GM12878 (cell line): ENCODE data around the gene DDAH1. TPM values are rescaled to one million over a fixed set of nuclear protein-coding genes. Genes with fewer than 3 reads are reported as not detected.

Experiments used
- ATAC-seq: fragments of 200-7000 bp; cut with Tn5 transposase; 3 replicates; pipeline ENCODE4 v1.9.1; 2020; ENCODE audit warnings: mild to moderate bottlenecking, moderate library complexity
- BruUV-seq: library from RNA; stranded (reverse); fragments of 400-500 nt; replicated peaks from 2 replicates; lab custom pipeline; 2021; lab: Mats Ljungman, UMichigan
- CTCF ChIA-PET: fragments of 300-600 bp; sonication (Branson Sonifier 250); formaldehyde crosslinking; extraction: SDS; loops from one replicate; lab custom pipeline; 2021; ENCODE audit warnings: inconsistent platforms; lab: Yijun Ruan, JAX
- POLR2A ChIA-PET: fragments of 350-600 bp; formaldehyde crosslinking; extraction: SDS; loops from one replicate; lab custom pipeline; 2021; ENCODE audit warnings: inconsistent platforms; lab: Charles Lee
- RAD21 ChIA-PET: fragments of 300-600 bp; sonication (Branson Sonifier 250); formaldehyde crosslinking; loops from one replicate; lab custom pipeline; 2023; ENCODE audit warnings: antibody characterized with exemption; ENCODE audit not compliant: unreplicated experiment; lab: Charles Lee
- SMC1A ChIA-PET: fragments of 300-600 bp; sonication (Branson Sonifier 250); formaldehyde crosslinking; loops from one replicate; lab custom pipeline; 2023; ENCODE audit not compliant: unreplicated experiment, uncharacterized antibody; lab: Charles Lee
- DNase-seq: peaks from one replicate; pipeline ENCODE4 v3.0.0-alpha.2; 2011; ENCODE audit warnings: low read depth, low spot score
- FAIRE-seq: peaks from 3 replicates; lab custom pipeline; 2011; peaks lifted over from hg19 to GRCh38; lab: Jason Lieb, UNC
- H2AFZ ChIP-seq: 2 replicates; pipeline ENCODE4 v1.6.0; 2011; ENCODE audit warnings: low read depth, low read length, control low read depth; ENCODE audit not compliant: control insufficient read depth
- H3K27ac ChIP-seq: 2 replicates; pipeline ENCODE4 v1.5.1; 2011; ENCODE audit warnings: control low read depth; ENCODE audit not compliant: control insufficient read depth, insufficient read depth
- H3K27me3 ChIP-seq, 2 experiments: replicated peaks in 1 of 2; 2 replicates each; pipeline versions ENCODE4 v1.6.0 to v1.6.1; 2011; ENCODE audit warnings: low read length in 1 of 2; ENCODE audit not compliant: control insufficient read depth in 2 of 2, insufficient read depth in 2 of 2
- H3K36me3 ChIP-seq, 2 experiments: 2 replicates each; pipeline ENCODE4 v1.5.1; 2011; ENCODE audit warnings: low read length in 1 of 2; ENCODE audit not compliant: control insufficient read depth in 2 of 2, insufficient read depth in 2 of 2
- H3K4me1 ChIP-seq: 2 replicates; pipeline ENCODE4 v1.6.1; 2011; ENCODE audit warnings: mild to moderate bottlenecking, low read length, moderate library complexity, mixed read lengths; ENCODE audit not compliant: control insufficient read depth, insufficient read depth
- H3K4me2 ChIP-seq: 2 replicates; pipeline ENCODE4 v1.6.0; 2011; ENCODE audit warnings: control low read depth; ENCODE audit not compliant: control insufficient read depth, insufficient read depth
- H3K4me3 ChIP-seq: fragments of 200-600 bp; sonication (generic); 2 replicates; pipeline ENCODE4 v1.5.1; 2016
- H3K79me2 ChIP-seq: 2 replicates; pipeline ENCODE4 v1.6.0; 2011; ENCODE audit warnings: low read length; ENCODE audit not compliant: control insufficient read depth, insufficient read depth
- H3K9ac ChIP-seq: 2 replicates; pipeline ENCODE4 v1.8.0; 2011; ENCODE audit warnings: low read length, control low read depth, mixed read lengths; ENCODE audit not compliant: control insufficient read depth, insufficient read depth
- H3K9me3 ChIP-seq: replicated peaks from 3 replicates; pipeline ENCODE4 v1.5.1; 2011; ENCODE audit warnings: mild to moderate bottlenecking, low read length; ENCODE audit not compliant: control insufficient read depth, insufficient read depth
- H4K20me1 ChIP-seq: 2 replicates; pipeline ENCODE4 v1.6.0; 2011; ENCODE audit not compliant: control insufficient read depth, insufficient read depth
- MTA2 ChIP-seq: fragments of 450-650 bp; IDR thresholded peaks from 2 replicates; pipeline ENCODE4 v1.6.1; 2016; ENCODE audit warnings: low read depth, mild to moderate bottlenecking, moderate library complexity
- MXI1 ChIP-seq: fragments of 150-350 bp; IDR thresholded peaks from 2 replicates; pipeline ENCODE4 v1.6.1; 2011; ENCODE audit warnings: low read depth, mild to moderate bottlenecking, inconsistent platforms, low read length, improper control_type of control experiment
- NKRF ChIP-seq: fragments of 450-650 bp; conservative IDR thresholded peaks from 2 replicates; pipeline ENCODE4 v1.6.1; 2017; ENCODE audit warnings: mild to moderate bottlenecking, moderate library complexity
- POLR2A ChIP-seq: IDR thresholded peaks from 2 replicates; pipeline ENCODE4 v1.6.1; 2011; ENCODE audit warnings: low read depth, mild to moderate bottlenecking, low read length
- PRDM15 ChIP-seq: fragments of 450-650 bp; formaldehyde crosslinking; IDR thresholded peaks from 2 replicates; pipeline ENCODE4 v1.4.0; 2020; ENCODE audit warnings: mild to moderate bottlenecking, moderate library complexity
- SMARCA5 ChIP-seq: fragments of 450-650 bp; IDR thresholded peaks from 2 replicates; pipeline ENCODE4 v1.6.1; 2017; ENCODE audit warnings: mild to moderate bottlenecking
- ZBTB40 ChIP-seq: fragments of 450-650 bp; IDR thresholded peaks from 2 replicates; pipeline ENCODE4 v1.6.1; 2016; ENCODE audit warnings: mild to moderate bottlenecking, moderate library complexity, borderline replicate concordance
- ZSCAN29 ChIP-seq: fragments of 450-650 bp; IDR thresholded peaks from 2 replicates; pipeline ENCODE4 v1.6.1; 2017; ENCODE audit warnings: mild to moderate bottlenecking, moderate library complexity
- WGBS: methylation state at CpG from one replicate; pipeline ENCODE4 v1.1.6; 2016; ENCODE audit warnings: low lambda C conversion rate; ENCODE audit not compliant: insufficient replicate concordance, insufficient coverage; ENCODE audit errors: missing lambda C conversion rate; 5-methylcytosine and 5-hydroxymethylcytosine counted together
- in situ Hi-C: fragments of 300-500 bp; cut with MboI; formaldehyde crosslinking; loops from 9 replicates; pipeline ENCODE4 v1.14.3; 2018; ENCODE audit warnings: mixed read lengths
- intact Hi-C: fragments of 100-400 bp; cut with micrococcal nuclease; formaldehyde crosslinking; loops from one replicate; pipeline ENCODE4 v1.14.2; 2022; ENCODE audit not compliant: unreplicated experiment
- polyA plus RNA-seq, 11 experiments: library from polyadenylated mRNA; depleted of rRNA in 4 of 11; unstranded in 6 of 11; stranded (reverse) in 5 of 11; fragments of >200 nt; fragmentation: Nextera tagmentation in 4 of 11; fragmentation: Illumina TruSeq in 1 of 11; extraction: Ambion mirVana in 4 of 11; extraction: Trizol in 1 of 11; gene quantifications; 1 replicate in 1 of 11; 2 replicates in 10 of 11; pipeline versions ENCODE4 v1.2.1 to v1.2.3, GENCODE V29; 2011 to 2016; ENCODE audit warnings: inconsistent platforms in 2 of 11, missing spikeins in 2 of 11, low read depth in 1 of 11
- total RNA-seq, 4 experiments: library from RNA; depleted of rRNA in 3 of 4; stranded (reverse); fragments of >200 nt in 3 of 4; fragmentation: Illumina TruSeq in 1 of 4; extraction: Trizol in 1 of 4; gene quantifications; 2 replicates each; pipeline versions ENCODE4 v1.2.1 to v1.2.3, GENCODE V29; 2013 to 2021

DDAH1 gene
- total and polyA plus RNA-seq, 10 of the 15 experiments (the other 5 are each of a cell fraction or from before 2014, with no cell fraction given) = 0.07 to 0.88 (median 0.27) TPM; not detected in 6

GRCh38 chr1:85365851-85366250 is 99.1 kb downstream of the DDAH1 start:
- H3K4me2 ChIP-seq = no peak overlapping the region
- no peak for FAIRE-seq
- RAD21 ChIA-PET = no interaction called here

More at GRCh38 chr1:85365851-85366250, 99.1 kb downstream of the DDAH1 start:
- H3K4me1 ChIP-seq = no peaks in the 10 kb centered on the region
- H3K27me3 ChIP-seq = no peaks in the 10 kb centered on the region
- intact Hi-C loops = no loop called here
- H3K36me3 ChIP-seq = no peaks in the 10 kb centered on the region
- in situ Hi-C loops = no loop called here
- no peak overlapping the region for H3K4me3 ChIP-seq
- ChIA-PET CTCF (no interaction called here), POLR2A (interaction anchor here (0.7 kb wide), 1 partner anchor 13 kb away, joined by 3 read pairs; no protein-coding TSS in a partner anchor), SMC1A (no interaction called here)
- H3K27ac ChIP-seq = no peak overlapping the region
- WGBS = 29% methylated on average over 3 of the region's 3 CpGs
- no peaks in the 10 kb centered on the region for H4K20me1 ChIP-seq
- DNase-seq = no peak
- H2AFZ ChIP-seq = no peak overlapping the region
- TF ChIP-seq MXI1 (no peak), NKRF (no peak), ZBTB40 (no peak), ZSCAN29 (no peak), SMARCA5 (no peak), PRDM15 (no peak), MTA2 (no peak), POLR2A (no peak)
- H3K79me2 ChIP-seq = no peaks in the 10 kb centered on the region
- ATAC-seq = no peak
- no peaks in the 10 kb centered on the region for H3K9me3 ChIP-seq
- H3K9ac ChIP-seq = no peak overlapping the region
- BruUV-seq = no TSS peak
